IPS-15b (cell line): ENCODE results near the gene DCXR.

Experiments
- H3K27me3 ChIP-seq: one replicate; pipeline ENCODE4 v1.6.1; 2013; ENCODE audit warnings: low read length; ENCODE audit not compliant: control insufficient read depth, insufficient read depth
- H3K36me3 ChIP-seq: one replicate; pipeline ENCODE4 v1.6.1; 2013; ENCODE audit warnings: low read length; ENCODE audit not compliant: control insufficient read depth, insufficient read depth
- H3K4me1 ChIP-seq: one replicate; pipeline ENCODE4 v1.6.1; 2013; ENCODE audit warnings: mild to moderate bottlenecking, low read length; ENCODE audit not compliant: control insufficient read depth, insufficient read depth
- H3K4me3 ChIP-seq: one replicate; pipeline ENCODE4 v1.5.1; 2013; ENCODE audit warnings: low read depth, low read length
- H3K9ac ChIP-seq: one replicate; pipeline ENCODE4 v1.6.1; 2013; ENCODE audit warnings: low read depth, mild to moderate bottlenecking, low read length
- H3K9me3 ChIP-seq: one replicate; pipeline ENCODE4 v1.6.1; 2013; ENCODE audit warnings: mild to moderate bottlenecking, low read length; ENCODE audit not compliant: control insufficient read depth, insufficient read depth

DCXR gene

DNA sequence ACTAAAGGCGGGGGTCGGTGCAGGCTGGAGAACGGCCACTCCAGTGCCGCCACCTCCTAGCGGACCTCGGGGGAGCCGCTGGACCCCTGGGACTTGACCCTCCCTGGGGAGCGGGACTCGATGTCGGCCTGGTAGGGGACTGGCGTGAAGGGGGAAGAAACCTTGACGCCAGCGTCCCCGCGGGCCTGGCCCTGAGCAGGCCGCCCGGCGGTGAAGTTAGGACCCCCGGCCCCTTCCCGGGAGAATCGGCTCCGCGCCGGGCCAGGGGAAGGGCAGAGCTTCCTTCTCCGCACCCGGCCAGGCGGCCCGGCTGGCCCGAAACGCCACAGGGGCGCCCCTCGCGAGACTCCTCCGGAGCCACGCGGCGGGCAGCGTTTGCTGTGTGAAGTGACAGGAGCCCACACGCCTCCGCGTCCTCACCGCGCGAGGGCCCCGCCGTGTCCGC lies 27.7 kb upstream of the DCXR start:
- H3K9ac ChIP-seq: peak overlapping the region; percentile 76
- H3K9me3 ChIP-seq: no peaks in the 10 kb centered on the region
- H3K36me3 ChIP-seq: peaks cover 33% of the 10 kb centered on the region
- peaks cover 2% of the 10 kb centered on the region for H3K4me1 ChIP-seq
- peak overlapping the region; percentile 72 for H3K4me3 ChIP-seq
- no peaks in the 10 kb centered on the region for H3K27me3 ChIP-seq

GRCh38 chr17:82064433-82065192 lies 27.1 kb upstream of the DCXR start:
- peak overlapping the region; percentile 72 for H3K4me3 ChIP-seq
- no peaks in the 10 kb centered on the region for H3K9me3 ChIP-seq
- peak overlapping the region; percentile 76 for H3K9ac ChIP-seq
- H3K4me1 ChIP-seq: peaks cover 2% of the 10 kb centered on the region
- H3K36me3 ChIP-seq: peaks cover 39% of the 10 kb centered on the region
- H3K27me3 ChIP-seq: no peaks in the 10 kb centered on the region

- Histone ChIP-seq H3K4me3 (no peak overlapping the region), H3K27me3 (no peaks in the 10 kb centered on the region), H3K36me3 (peaks cover 47% of the 10 kb centered on the region), H3K9ac (no peak overlapping the region), H3K9me3 (no peaks in the 10 kb centered on the region), H3K4me1 (peaks cover 2% of the 10 kb centered on the region)
These were observed 26.2 kb upstream of the DCXR start for GRCh38 chr17:82063424-82064415.

GRCh38 chr17:82062984-82063368 lies 25.5 kb upstream of the DCXR start:
- H3K9ac ChIP-seq: no peak overlapping the region
- H3K4me3 ChIP-seq: no peak overlapping the region
- H3K36me3 ChIP-seq: peaks cover 51% of the 10 kb centered on the region
- no peaks in the 10 kb centered on the region for H3K27me3 ChIP-seq
- H3K4me1 ChIP-seq: peaks cover 2% of the 10 kb centered on the region
- no peaks in the 10 kb centered on the region for H3K9me3 ChIP-seq

DNA sequence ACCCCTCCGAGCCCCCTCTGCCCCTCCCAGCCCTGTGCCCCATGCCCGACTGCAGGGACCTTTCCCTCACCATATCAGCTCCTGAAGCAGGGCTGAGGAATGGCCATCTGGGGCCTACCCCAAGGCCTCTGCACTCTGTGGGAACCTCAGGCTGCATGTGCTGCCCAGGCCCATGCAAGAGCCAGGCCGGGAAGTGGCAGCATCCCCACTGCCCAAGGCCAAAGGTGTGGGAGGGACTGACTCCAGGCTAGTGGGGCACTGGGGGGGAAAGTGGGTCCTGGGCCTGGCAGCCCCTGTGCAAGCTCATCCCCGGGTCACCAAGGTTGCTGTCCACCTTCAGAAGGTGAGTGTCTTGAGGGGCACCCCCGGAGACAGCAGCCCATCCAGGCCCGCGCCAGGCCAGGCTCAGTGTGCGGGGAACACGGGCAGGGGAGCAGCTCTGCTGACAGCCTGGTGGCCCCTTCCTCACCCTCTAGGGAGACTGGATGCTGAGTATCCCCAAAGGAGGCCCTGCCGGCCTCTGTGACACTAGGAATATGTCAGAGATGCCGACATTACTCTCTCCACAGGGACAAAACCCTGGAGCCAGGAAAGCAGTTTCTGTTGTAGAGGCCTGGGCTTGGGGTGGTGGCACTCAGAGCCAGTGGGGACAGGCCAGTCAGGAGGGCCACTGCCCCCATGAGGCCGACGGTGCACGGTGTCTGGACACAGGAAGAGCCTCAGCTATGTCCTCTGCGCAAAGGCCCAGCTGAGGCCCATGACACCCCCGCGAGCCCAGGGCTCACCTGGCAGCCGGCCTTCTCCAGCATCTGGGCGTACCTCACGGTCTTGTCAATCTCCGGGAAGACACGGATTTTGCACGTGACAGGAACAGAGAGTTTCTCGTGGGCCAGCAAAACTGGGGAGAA lies 24.8 kb upstream of the DCXR start:
- Histone ChIP-seq H3K9me3 (no peaks in the 10 kb centered on the region), H3K4me3 (no peak overlapping the region), H3K9ac (no peak overlapping the region), H3K36me3 (peaks cover 57% of the 10 kb centered on the region), H3K4me1 (peaks cover 2% of the 10 kb centered on the region), H3K27me3 (no peaks in the 10 kb centered on the region)

- Histone ChIP-seq H3K27me3 (no peaks in the 10 kb centered on the region), H3K4me1 (peaks cover 2% of the 10 kb centered on the region), H3K4me3 (no peak overlapping the region), H3K36me3 (peaks cover 67% of the 10 kb centered on the region), H3K9ac (no peak overlapping the region), H3K9me3 (no peaks in the 10 kb centered on the region)
These were observed 23.8 kb upstream of the DCXR start for GRCh38 chr17:82061047-82061925.

GRCh38 chr17:82060614-82061013 lies 23.1 kb upstream of the DCXR start:
- Histone ChIP-seq H3K36me3 (peaks cover 73% of the 10 kb centered on the region), H3K27me3 (no peaks in the 10 kb centered on the region), H3K4me3 (no peak overlapping the region), H3K9me3 (no peaks in the 10 kb centered on the region), H3K9ac (no peak overlapping the region), H3K4me1 (peaks cover 2% of the 10 kb centered on the region)

DNA sequence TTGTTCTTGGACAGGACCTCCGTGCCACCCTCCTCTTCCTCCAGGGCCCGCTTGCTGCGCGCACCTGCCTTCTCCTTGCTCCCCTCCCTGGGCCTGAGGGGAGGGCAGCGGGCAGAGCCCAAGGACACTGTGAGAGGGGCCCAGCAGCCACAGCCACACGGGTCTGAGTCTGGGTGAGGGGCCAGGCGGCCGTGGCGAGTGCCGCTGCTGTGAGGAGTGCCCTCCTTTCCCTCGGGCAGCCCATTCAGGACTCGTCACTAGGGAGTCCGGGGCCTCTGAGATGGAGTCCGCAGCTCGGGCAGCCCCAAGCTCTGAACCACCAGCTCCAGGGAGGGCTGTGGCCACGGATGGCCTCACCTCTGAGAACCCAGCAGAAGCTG lies 22.5 kb upstream of the DCXR start:
- Histone ChIP-seq H3K9ac (no peak overlapping the region), H3K4me3 (no peak overlapping the region), H3K27me3 (no peaks in the 10 kb centered on the region), H3K4me1 (peaks cover 2% of the 10 kb centered on the region), H3K9me3 (no peaks in the 10 kb centered on the region), H3K36me3 (peaks cover 78% of the 10 kb centered on the region)

- H3K4me1 ChIP-seq: peaks cover 2% of the 10 kb centered on the region
- H3K36me3 ChIP-seq: peaks cover 84% of the 10 kb centered on the region
- H3K9ac ChIP-seq: no peak overlapping the region
- no peaks in the 10 kb centered on the region for H3K9me3 ChIP-seq
- no peaks in the 10 kb centered on the region for H3K27me3 ChIP-seq
- H3K4me3 ChIP-seq: no peak overlapping the region
These were observed 21.9 kb upstream of the DCXR start for GRCh38 chr17:82059272-82060000.

- H3K36me3 ChIP-seq: peaks cover 89% of the 10 kb centered on the region
These were observed 21.4 kb upstream of the DCXR start for GRCh38 chr17:82058855-82059249.

More at GRCh38 chr17:82058855-82059249, 21.4 kb upstream of the DCXR start:
- no peaks in the 10 kb centered on the region for H3K27me3 ChIP-seq
- no peak overlapping the region for H3K9ac ChIP-seq
- no peaks in the 10 kb centered on the region for H3K9me3 ChIP-seq
- no peaks in the 10 kb centered on the region for H3K4me1 ChIP-seq
- no peak overlapping the region for H3K4me3 ChIP-seq
